GM18507 (cell line): ENCODE results near the gene CDY2B.
"Not testable (repeated sequence)": the region's sequence is repeated elsewhere in the genome, so short reads cannot be mapped to it uniquely, and the experiment has no call there.

Experiments used
- DNase-seq: peaks from one replicate; pipeline ENCODE4 v3.0.0; 2011; ENCODE audit warnings: low read depth; ENCODE audit not compliant: insufficient read length; ENCODE audit errors: extremely low spot score
- FAIRE-seq: peaks from 2 replicates; lab custom pipeline; 2011; peaks lifted over from hg19 to GRCh38; lab: Jason Lieb, UNC

Gene CDY2B

DNA sequence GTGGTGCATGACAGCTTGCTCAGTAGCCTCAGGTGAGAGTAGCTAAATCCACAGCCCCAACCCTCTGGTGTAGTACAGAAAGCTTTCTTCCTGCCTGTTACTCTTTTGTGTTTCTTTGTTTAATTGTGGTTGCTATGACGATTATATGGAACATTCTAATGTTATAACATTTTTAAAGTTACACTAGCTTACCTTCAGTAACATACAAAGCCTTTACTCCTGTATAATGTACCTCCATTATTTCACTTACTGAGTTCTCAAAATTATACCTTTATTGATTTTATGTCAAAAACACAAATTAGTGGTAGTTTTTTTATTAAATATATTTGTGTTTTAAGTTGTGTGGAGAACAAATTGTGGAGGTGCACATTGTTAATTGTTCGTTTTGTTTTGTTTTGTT is at the start of gene CDY2B:
Gene CDY2B (minus strand): TSS at position 101 of the 400 bp plus-strand sequence. CDS start 328 bp downstream, outside the sequence.
- FAIRE-seq, DNase-seq: not testable (repeated sequence)

DNA sequence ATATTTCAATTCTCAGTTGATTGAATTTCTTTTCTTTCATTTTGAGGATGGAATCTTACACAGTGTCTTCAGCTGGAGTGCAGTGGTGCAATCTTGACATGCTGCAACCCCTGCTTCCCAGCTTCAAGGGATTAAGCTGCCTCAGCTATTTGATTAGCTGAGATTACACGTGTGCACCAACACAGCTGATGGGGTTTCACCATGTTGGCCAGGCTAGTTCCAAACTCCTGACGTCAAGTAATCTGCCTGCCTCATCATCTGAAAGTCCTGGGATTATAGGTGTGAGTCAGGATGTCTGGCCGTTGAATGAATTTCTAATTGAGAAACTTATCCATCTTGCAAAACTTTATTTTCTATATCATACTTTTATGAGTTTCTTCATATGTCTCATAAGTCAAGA is 28.0 kb upstream of the CDY2B start:
- not testable (repeated sequence) for DNase-seq, FAIRE-seq

GRCh38 chrY:17907351-17907750 is 27.3 kb upstream of the CDY2B start:
- not testable (repeated sequence) for FAIRE-seq

DNA sequence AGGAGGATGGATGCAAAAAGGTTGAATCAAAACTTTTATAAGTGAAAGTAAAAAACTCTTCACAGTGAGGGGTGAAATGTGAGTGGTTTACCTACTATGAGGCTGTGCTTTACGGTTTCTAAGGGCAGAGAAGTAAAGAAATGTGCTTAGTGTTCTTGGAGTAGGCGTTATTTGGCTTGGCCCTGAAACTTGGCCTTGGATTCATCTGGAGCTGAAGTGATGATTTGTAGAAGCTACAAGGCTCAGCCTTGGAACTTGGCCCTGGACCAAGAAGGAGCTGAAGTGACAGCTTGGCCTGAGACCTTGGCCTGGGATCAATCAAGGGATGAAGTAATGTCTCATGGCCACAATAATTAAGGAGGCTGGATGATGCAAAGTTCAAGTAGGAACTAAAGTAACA is 1.7 kb upstream of the CDY2B start:
- FAIRE-seq, DNase-seq: not testable (repeated sequence)

More at GRCh38 chrY:17907351-17907750, 27.3 kb upstream of the CDY2B start:
- DNase-seq, result not testable (repeated sequence)

GRCh38 chrY:17876767-17877166 is 3.3 kb downstream of the CDY2B start:
- not testable (repeated sequence) for DNase-seq, FAIRE-seq

DNA sequence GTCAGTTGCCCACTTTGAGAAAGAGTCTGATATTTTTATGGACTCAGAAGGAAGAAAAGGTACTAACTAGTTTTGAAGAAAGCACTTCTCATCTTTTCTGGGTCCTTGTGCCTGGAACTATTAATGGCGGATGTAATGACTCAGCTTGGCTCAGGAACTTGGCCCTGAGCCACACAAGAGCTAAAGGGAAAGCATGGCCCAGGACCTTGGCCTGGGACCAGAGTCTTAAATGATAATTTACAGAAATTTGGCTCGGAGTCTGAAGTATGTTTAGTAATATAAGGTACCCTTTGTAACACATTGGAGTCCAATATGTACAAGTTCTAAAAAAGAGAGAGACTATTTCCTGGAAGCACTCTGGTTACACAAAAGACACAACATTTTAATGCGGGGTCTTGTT is 4.6 kb downstream of the CDY2B start:
- FAIRE-seq, DNase-seq: not testable (repeated sequence)

- not testable (repeated sequence) for FAIRE-seq, DNase-seq
Observed at GRCh38 chrY:17871194-17871903, 8.7 kb downstream of the CDY2B start.

DNA sequence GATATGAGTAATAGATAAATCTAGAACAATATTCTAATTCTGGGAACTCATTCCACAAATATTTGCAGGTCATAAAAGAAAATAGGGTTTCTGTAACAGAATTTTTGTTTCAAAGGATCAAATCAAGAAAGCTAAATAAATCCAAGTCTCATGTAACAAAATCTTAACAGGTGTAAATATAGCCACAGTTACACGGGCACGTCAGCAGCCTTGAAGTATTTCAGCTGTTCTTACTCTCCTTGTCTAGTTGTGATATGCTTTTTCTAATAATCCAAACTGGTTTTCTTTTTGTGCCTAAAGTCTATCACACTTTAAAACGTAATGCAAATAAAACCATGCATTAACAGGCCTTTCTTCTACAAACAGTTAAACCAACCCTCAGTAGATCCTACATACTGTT is 9.3 kb downstream of the CDY2B start:
- not testable (repeated sequence) for DNase-seq, FAIRE-seq

DNA sequence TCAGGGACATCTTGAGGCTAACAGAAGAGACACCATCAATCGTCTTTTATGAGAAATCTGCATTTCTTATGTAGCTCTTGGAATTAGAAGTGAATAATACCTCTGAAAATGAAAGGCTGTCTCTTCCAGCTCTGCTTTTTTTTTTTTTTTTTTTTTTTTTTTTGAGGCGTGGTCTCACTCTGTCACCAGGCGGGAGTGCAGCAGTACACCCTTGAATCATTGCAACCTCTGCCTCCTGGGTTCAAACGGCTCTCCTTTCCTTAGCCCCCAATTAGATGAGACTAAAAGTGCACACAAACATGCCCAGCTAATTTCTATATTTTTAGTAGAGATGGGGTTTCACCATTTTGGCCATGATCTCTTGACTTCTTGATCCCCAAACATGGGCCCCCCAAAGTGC is 12.2 kb downstream of the CDY2B start:
- not testable (repeated sequence) for FAIRE-seq, DNase-seq

DNA sequence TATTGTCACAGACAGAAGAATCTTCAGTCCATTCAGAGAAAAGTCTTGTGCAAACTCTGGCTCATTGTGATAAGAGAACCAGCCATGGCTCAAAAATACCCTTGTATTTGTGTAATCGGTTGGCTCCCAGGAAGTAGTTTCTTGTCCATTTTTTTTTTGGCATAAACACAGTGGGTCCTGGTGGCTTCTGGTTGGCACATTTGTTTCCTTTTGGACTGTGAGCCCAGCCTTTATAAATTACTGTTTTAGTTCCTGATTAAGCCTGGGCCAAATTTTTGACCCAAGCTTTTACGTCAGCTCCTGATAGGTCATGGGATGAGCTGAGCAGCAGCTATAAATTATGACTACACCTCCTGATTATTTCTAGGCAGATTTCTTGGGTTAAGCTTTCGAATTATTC is 19.4 kb downstream of the CDY2B start:
- not testable (repeated sequence) for FAIRE-seq, DNase-seq

GRCh38 chrY:17856963-17857848 is 22.8 kb downstream of the CDY2B start:
- DNase-seq, FAIRE-seq: not testable (repeated sequence)

DNA sequence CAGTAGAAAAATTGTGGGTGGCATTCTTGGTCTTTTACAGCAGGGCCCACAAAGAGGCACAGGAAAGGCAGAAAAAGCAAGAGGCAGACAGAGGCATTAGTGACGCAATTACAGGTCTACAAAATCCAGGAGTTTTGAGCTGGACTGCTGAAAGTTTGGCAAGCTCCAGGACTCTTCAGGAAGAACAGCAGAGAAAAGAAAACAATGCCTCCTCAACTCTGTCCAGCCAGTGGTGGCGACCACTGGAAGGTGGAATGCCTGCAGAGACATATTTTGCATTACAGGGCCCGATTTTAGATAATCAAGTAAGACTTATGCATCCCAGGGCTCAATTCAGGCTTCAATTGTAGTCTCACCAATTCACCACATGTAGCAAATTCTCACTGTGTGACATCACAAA is 23.5 kb downstream of the CDY2B start:
- not testable (repeated sequence) for FAIRE-seq, DNase-seq

- DNase-seq, FAIRE-seq: not testable (repeated sequence)
Observed at GRCh38 chrY:17849131-17849530, 30.9 kb downstream of the CDY2B start.

DNA sequence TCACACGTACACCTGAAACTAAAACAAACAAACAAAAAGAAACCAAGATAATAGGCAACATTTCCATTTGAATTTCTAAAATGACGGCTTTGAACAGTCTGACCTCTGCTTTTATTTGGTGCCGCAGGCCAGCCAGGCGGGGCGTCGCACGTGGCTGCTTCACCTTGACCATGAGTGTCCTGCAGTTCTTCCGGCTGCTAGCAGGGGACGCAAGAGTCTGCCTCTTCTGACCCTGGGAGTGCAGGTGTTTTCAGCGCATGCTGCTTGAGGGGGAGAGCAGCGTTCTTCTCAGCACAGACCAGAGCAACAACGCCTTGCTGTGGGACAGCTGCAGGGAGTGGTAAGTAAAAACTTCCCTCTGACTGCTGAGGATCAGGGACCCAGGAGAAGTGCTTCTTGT is 47.9 kb downstream of the CDY2B start:
- not testable (repeated sequence) for DNase-seq, FAIRE-seq
